DMS79 (cell line): Measurements from ENCODE around the gene ITIH5.
"Not testable (repeated sequence)": the region's sequence is repeated elsewhere in the genome, so short reads cannot be mapped to it uniquely, and the experiment has no call there.

ENCODE experiments used
- DNase-seq: peaks from one replicate; lab custom pipeline; 2025; lab: John Stamatoyannopoulos, UW

Gene ITIH5

DNA sequence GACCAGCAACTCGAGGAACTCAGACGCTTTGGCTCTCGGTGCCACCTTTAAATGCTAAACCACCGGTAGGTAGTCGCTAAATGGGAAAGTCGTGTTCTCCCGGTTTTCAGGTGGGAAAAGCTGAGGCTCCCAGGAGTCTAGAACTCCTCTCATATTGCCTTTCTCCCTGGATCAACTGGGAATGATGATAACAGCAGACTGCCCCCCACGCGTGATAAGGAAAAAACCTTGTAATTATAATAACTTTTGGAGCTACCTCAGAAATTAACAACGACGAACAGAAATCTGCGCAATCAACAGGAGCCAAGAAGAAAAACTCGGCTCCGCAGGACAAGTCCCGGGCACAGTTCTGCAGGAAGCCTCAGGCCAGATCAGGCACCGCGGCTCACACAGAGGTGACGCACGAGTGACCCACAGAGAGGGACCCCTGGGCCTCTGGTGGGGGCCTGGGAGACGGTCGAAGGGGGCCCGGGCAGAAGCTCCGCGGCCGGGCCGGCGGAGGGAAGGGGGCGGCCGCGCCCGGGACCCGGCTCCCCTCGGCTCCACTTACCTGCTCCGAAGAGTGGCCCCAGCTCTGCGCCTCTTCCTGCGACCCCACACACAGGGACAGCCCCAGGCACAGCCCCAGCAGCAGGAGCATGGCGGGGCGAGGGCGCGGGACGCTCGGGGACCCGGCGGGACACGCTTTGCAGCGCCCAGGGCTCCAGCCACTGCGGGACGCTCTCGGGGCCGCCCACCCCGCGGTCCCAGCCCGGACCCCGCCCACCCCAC, at the start of gene ITIH5:
TSS of gene ITIH5 (minus strand) at position 714 of the 771 bp plus-strand sequence. CDS start at position 640, 74 bp downstream.
- DNase-seq, result no peak

DNA sequence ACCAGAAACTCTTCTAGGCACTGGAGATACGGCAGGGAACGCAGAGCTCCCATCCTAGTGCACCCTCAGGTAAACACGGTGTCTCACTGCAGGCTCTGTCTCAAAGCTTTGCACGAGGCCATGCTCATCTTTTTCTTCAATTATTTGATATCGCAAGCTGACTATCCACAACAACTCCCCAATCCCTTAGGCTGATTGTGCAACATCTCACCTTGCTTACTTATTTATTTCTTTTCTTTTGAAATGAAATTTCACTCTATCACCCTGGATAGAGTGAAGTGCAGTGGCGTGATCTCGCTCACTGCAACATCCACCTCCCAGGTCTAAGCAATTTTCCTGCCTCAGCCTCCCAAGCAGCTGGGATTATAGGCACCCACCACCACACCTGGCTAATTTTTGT, 48.7 kb upstream of the ITIH5 start:
- DNase-seq, result no peak

GRCh38 chr10:7711075-7711474, 44.3 kb upstream of the ITIH5 start:
- not testable (repeated sequence) for DNase-seq

DNA sequence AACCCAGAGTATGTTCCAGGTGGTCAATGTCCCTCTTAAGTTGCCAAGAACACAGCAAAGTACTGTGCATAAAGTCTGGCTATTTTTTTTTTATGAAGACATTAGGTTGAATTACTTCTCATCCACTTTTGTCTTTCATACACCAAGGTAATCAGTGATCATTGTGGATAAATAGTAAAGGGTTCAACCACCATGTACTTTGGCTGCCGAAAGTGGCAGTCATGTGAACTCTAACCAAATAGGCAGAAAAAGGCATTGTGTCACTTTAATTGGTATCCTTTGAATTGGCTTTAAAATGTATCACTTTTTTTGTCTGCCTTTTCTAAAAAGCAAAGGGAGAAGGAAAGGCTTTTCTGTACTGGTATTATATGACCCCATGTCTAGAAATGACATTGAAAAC, 43.7 kb upstream of the ITIH5 start:
- no peak for DNase-seq

GRCh38 chr10:7708832-7709231, 42.1 kb upstream of the ITIH5 start:
- DNase-seq, result no peak

- DNase-seq, result no peak
Measured at GRCh38 chr10:7707858-7708622, 41.3 kb upstream of the ITIH5 start.

GRCh38 chr10:7707102-7707501, 40.3 kb upstream of the ITIH5 start:
- no peak for DNase-seq

DNA sequence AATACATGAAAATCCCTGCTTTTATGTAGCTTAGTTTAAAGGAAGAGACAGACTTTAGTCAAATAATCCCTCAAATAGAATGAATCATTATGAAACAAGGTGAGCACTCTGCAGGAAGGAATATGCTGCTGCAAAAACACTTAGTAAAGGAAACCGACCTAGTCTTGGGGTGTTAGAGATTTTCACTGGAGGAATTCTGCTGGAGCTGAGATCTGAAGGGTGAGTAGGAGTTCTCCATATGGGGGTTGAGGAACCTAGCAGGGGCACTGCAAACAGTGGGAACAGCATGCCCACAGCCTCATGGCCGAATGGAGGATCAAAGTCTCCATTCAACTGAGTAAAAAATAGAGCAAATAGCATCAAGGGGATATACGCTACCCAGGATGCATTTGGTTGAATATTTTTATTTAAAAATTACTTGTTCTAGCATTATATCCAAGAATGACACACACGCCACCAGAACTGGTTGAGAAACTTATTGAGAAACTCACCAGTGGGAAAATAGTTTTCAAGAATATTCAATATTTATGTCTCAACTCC, 39.8 kb upstream of the ITIH5 start:
- no peak for DNase-seq

GRCh38 chr10:7705341-7705740, 38.6 kb upstream of the ITIH5 start:
- DNase-seq, result no peak

DNA sequence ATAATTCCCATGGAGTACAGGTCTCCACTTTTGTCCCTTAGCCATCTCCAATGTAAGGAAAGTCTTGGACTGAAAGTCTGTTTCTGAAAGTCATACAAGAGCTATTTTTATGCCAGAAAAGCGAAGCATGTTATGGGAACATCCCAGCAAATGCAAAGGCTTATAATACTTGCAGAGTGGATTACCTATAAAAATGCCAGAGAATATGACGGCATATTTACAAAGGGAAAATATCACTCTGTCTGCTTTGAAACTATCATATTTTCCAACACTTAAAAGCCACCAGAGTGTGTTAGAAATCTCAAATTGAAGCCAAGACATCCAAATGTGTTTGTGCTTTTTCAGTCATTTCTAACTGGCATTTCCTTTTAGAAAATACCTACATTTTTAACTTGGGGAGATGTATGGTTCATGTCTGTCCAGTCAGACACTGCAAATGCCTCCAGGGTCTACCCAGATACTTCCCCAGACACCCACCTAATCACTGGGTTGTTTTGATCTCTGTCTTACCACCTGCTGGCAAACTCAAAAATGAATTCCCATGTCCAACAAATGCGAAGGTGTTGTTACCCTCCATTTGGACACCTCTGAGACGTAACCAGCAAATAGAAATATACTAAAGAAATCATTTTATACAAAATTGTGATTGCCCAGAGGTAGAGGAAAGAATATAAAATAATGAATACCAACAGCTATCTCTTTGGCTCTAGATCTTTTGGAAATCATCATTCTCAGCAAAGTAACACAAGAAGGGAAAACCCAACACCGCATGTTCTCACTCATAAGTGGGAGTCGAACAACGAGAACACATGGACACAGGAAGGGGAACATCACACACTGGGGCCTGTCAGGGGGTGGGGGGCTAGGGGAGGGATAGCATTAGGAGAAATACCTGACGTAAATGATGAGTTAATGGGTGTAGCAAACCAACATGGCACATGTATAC, 37.6 kb upstream of the ITIH5 start:
- no peak for DNase-seq

GRCh38 chr10:7703140-7703539, 36.4 kb upstream of the ITIH5 start, which contains the start of gene ITIH2:
TSS of gene ITIH2 (plus strand) at chr10:7703316. CDS start at chr10:7703435, 119 bp downstream.
- DNase-seq, result no peak

DNA sequence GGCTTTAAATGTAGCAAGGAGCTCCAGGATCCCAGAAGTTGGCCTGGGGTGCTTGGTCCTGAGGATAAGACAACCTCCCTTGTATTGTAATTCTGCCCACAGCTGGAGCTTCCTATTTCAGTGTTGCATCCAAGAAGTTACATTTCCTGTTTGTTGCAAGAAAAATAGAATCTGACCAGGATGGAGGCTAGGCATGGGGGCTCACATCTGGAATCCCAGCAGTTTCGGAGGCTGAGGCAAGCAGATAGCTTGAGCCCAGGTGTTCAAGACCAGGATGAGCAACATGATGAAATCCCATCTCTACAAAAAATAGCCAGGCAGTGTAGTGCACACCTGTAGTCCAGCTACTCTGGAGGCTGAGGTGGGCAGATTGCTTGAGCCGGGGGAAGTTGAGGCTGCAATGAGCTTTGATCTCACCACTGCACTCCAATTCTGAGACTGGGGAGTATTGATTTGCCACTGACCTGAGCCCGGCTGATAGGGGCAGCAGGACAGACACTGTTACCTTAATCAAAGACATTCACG, 35.6 kb upstream of the ITIH5 start:
- DNase-seq, result no peak

GRCh38 chr10:7701158-7701742, 34.5 kb upstream of the ITIH5 start:
- DNase-seq, result no peak

DNA sequence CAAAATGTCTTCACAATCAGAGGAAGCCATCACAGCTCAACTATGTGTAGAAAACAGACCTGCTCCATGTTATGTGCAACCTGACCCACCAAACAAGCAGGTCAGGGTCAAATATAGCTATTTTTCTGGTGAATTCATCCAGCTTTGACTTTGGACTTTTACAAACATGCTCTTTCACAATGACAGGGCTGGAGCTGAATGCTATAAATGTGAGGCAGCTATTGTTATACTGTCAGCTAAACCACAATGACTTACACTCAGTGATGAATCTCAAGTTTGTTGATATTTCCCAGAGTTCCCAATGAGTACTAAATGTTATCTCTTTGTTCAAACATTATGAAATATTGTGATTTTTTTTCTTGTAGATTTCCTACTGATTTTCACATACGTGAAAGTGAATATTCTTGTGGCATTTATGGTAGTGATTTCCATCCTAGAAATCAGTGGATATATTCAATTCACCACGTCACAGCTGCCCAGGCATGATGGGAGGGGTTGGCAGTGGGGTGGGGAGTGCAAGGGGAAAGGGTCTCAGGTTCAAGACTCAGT, 33.9 kb upstream of the ITIH5 start:
- DNase-seq, result no peak

DNA sequence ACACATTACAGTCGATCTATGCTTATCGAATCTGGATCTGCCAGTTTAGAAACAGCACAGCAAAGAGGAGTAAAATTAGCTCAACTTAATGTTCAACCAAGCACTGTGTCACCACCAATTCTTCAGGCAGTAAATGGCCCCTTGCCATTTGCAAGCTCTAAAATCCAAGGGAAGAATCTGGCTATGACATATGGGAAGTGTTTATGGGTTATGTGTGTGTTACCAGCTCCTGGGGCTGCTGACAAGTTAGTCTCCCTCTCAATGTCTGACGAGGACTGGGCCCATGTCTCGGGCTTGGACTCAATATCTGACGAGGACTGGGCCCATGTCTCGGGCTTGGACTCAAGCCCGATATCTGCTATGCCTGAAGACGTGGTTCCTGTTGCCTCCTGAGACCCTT, 30.7 kb upstream of the ITIH5 start:
- no peak for DNase-seq

DNA sequence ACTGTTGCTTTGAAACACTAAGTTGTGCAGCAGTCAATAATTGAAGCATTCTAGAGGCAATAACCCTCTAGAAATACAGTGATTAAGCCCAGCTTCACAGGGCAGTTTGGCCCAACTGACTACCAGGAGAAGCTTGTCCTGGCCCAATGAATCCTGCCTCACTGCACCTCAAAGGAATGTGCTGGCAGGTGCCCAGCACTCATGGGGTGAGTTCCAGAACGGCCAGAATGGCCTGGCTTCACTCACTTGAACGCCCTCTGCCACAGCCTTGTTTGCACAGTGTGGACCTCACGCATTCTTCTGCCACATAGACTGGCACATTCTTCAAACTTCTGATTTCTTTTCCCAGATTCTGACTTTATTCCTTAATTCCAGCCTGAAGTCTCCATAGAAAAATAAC, 29.8 kb upstream of the ITIH5 start:
- DNase-seq, result no peak

GRCh38 chr10:7693194-7693593, 26.4 kb upstream of the ITIH5 start:
- DNase-seq, result not testable (repeated sequence)

GRCh38 chr10:7692368-7692767, 25.6 kb upstream of the ITIH5 start:
- DNase-seq, result not testable (repeated sequence)

- DNase-seq, result not testable (repeated sequence)
Measured at GRCh38 chr10:7690885-7691597, 24.3 kb upstream of the ITIH5 start.

DNA sequence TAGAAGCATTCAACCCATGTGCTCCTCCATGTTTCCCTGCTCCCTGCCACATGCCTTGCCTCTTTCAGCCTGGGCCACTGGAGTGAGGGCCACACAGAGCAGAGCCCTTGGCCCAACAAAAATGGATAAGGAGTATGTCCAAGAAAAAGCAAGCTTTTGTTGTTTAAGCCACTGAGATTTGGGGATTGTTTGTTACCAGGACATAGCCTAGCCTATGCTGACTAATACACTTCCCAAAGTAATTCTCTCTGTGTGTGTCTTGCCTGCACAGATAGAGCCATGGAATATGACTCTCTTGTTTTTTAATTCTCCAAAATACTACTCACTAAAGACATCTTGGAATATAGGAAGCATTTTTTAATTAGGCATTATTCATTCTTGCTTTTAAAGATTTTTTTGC, 22.8 kb upstream of the ITIH5 start:
- DNase-seq, result no peak
